GM12891 (cell line): ENCODE results near the gene CD151.

Experiments
- DNase-seq: peaks from one replicate; pipeline ENCODE4 v3.0.0; 2011; ENCODE audit warnings: low spot score; ENCODE audit not compliant: insufficient read length
- FAIRE-seq: peaks from 2 replicates; lab custom pipeline; 2011; peaks lifted over from hg19 to GRCh38; lab: Jason Lieb, UNC
- PAX5 ChIP-seq: IDR thresholded peaks from 2 replicates; pipeline ENCODE4 v1.6.1; 2011; ENCODE audit warnings: low read length, moderate library complexity, mild to moderate bottlenecking; ENCODE audit not compliant: insufficient read depth, severe bottlenecking
- POLR2A ChIP-seq: IDR thresholded peaks from 2 replicates; pipeline ENCODE4 v1.6.1; 2011; ENCODE audit warnings: low read depth, low read length, control low read depth
- POLR2AphosphoS5 ChIP-seq: IDR thresholded peaks from 2 replicates; pipeline ENCODE4 v1.6.1; 2011; ENCODE audit warnings: low read depth, low read length, control low read depth
- POU2F2 ChIP-seq: IDR thresholded peaks from 2 replicates; pipeline ENCODE4 v1.6.1; 2011; ENCODE audit warnings: low read depth, mild to moderate bottlenecking, control low read depth, low read length, moderate library complexity
- SPI1 ChIP-seq: IDR thresholded peaks from 2 replicates; pipeline ENCODE4 v1.6.1; 2011; ENCODE audit warnings: low read depth, low read length, control low read depth
- TAF1 ChIP-seq: IDR thresholded peaks from 2 replicates; pipeline ENCODE4 v1.6.1; 2011; ENCODE audit warnings: low read depth, low read length, control low read depth

CD151 gene

GRCh38 chr11:813072-813455 is 19.7 kb upstream of the CD151 start:
- DNase-seq (no peak), FAIRE-seq (no peak)

GRCh38 chr11:813456-814096 is 19.2 kb upstream of the CD151 start:
- DNase-seq (no peak), FAIRE-seq (no peak)
- peak; percentile 73 for TF ChIP-seq POLR2AphosphoS5
- TF ChIP-seq SPI1, result no peak
- TF ChIP-seq POU2F2, result 0 out of 2 replicates have a peak, but pooled peaks have one; percentile 16
- peak; percentile 86 for TF ChIP-seq POLR2A
- TF ChIP-seq PAX5, result no peak

More at GRCh38 chr11:813072-813455, 19.7 kb upstream of the CD151 start:
- TF ChIP-seq POLR2A (no peak), PAX5 (no peak), SPI1 (no peak), TAF1 (no peak), POLR2AphosphoS5 (peak; percentile 44; the same call in 1 of the 2 replicates), POU2F2 (no peak)

- TF ChIP-seq TAF1 (no peak), POLR2A (0 out of 2 replicates have a peak, but pooled peaks have one; percentile 13)
- no peak for DNase-seq
- no peak for FAIRE-seq
Observed at GRCh38 chr11:815675-816432, 16.9 kb upstream of the CD151 start.

GRCh38 chr11:816433-816779 is 16.3 kb upstream of the CD151 start:
- TF ChIP-seq POU2F2 (no peak), PAX5 (no peak), POLR2AphosphoS5 (no peak), SPI1 (no peak), POLR2A (no peak), TAF1 (no peak)
- no peak for DNase-seq
- FAIRE-seq, result no peak

GRCh38 chr11:818396-819128 is 14.2 kb upstream of the CD151 start, which contains the start of gene PNPLA2:
PNPLA2 (plus strand) TSS chr11:818914; CDS start chr11:819719, 805 bp downstream.
- FAIRE-seq (no peak), DNase-seq (no peak)
- TF ChIP-seq POLR2AphosphoS5 (no peak), POLR2A (no peak), SPI1 (no peak), TAF1 (no peak), PAX5 (no peak), POU2F2 (no peak)

GRCh38 chr11:819129-819931 is 13.4 kb upstream of the CD151 start:
- peak; percentile 97 for FAIRE-seq
- peak; percentile 89 for DNase-seq
- peak; percentile 24; the same call in 1 of the 2 replicates for TF ChIP-seq TAF1
- no peak for TF ChIP-seq POU2F2
- TF ChIP-seq POLR2A, result peak; percentile 43; the same call in 1 of the 2 replicates
- no peak for TF ChIP-seq PAX5
- TF ChIP-seq SPI1, result no peak
- TF ChIP-seq POLR2AphosphoS5, result peak; percentile 59; the same call in 1 of the 2 replicates

GRCh38 chr11:819943-820649 is 12.7 kb upstream of the CD151 start:
- no peak for FAIRE-seq
- DNase-seq, result peak; percentile 92
- TF ChIP-seq POU2F2, result no peak
- 0 out of 2 replicates have a peak, but pooled peaks have one; percentile 10 for TF ChIP-seq TAF1
- TF ChIP-seq POLR2A, result no peak

- FAIRE-seq (no peak), DNase-seq (no peak)
- no peak for TF ChIP-seq PAX5
- no peak for TF ChIP-seq POLR2AphosphoS5
- no peak for TF ChIP-seq POU2F2
Observed at GRCh38 chr11:820655-821511, 11.9 kb upstream of the CD151 start.
